Large intestine (tissue), 3 donors: ENCODE measurements around the gene OLFML1. TPM values are rescaled to one million over a fixed set of nuclear protein-coding genes. Genes with fewer than 3 reads are reported as not detected.

ENCODE experiments used
- DNase-seq, 2 donors: peaks; one replicate each; pipeline versions ENCODE4 v3.0.0 to v3.0.0-alpha.2; 2013
- H3K27ac ChIP-seq: one replicate; pipeline ENCODE4 v1.5.1; 2013; ENCODE audit warnings: low read length
- H3K27me3 ChIP-seq: 2 replicates; pipeline ENCODE4 v1.6.1; 2013; ENCODE audit warnings: low read length; ENCODE audit not compliant: control insufficient read depth, insufficient read depth
- H3K36me3 ChIP-seq: 2 replicates; pipeline ENCODE4 v1.6.1; 2013; ENCODE audit warnings: low read length; ENCODE audit not compliant: control insufficient read depth, insufficient read depth
- H3K4me1 ChIP-seq: one replicate; pipeline ENCODE4 v1.6.1; 2013; ENCODE audit warnings: low read length; ENCODE audit not compliant: control insufficient read depth, insufficient read depth
- H3K4me3 ChIP-seq: one replicate; pipeline ENCODE4 v1.5.1; 2013; ENCODE audit warnings: low read length
- H3K9me3 ChIP-seq: one replicate; pipeline ENCODE4 v1.6.1; 2013; ENCODE audit warnings: mild to moderate bottlenecking, low read depth, low read length, moderate library complexity; ENCODE audit not compliant: control insufficient read depth
- WGBS: methylation state at CpG from one replicate; pipeline ENCODE4 v1.1.5; 2013; ENCODE audit warnings: low lambda C conversion rate; ENCODE audit not compliant: insufficient coverage; 5-methylcytosine and 5-hydroxymethylcytosine counted together
- polyA plus RNA-seq: library from polyadenylated mRNA; unstranded; fragments of 120-200 nt; gene quantifications from one replicate; pipeline ENCODE4 v1.2.1, GENCODE V29; 2013

The OLFML1 gene
- polyA plus RNA-seq, 1 donor = 15.4 TPM

GRCh38 chr11:7555052-7555699 is 69.9 kb downstream of the OLFML1 start:
- no peaks in the 10 kb centered on the region for H3K27me3 ChIP-seq
- H3K4me3 ChIP-seq = no peak overlapping the region
- H3K9me3 ChIP-seq = no peaks in the 10 kb centered on the region
- peak; percentile 31 to 72 for DNase-seq
- no peak overlapping the region for H3K27ac ChIP-seq
- no CpG with 5 or more reads among the region's 7 CpGs for WGBS
- peaks cover 14% of the 10 kb centered on the region for H3K4me1 ChIP-seq
- H3K36me3 ChIP-seq = no peaks in the 10 kb centered on the region

GRCh38 chr11:7558046-7558445 is 72.7 kb downstream of the OLFML1 start:
- no peak for DNase-seq
- H3K4me3 ChIP-seq = no peak overlapping the region

GRCh38 chr11:7559398-7560283 is 74.3 kb downstream of the OLFML1 start:
- DNase-seq = no peak
- peaks cover 10% of the 10 kb centered on the region for H3K4me1 ChIP-seq
- WGBS = 75% methylated on average over 2 of the region's 4 CpGs

More at GRCh38 chr11:7558046-7558445, 72.7 kb downstream of the OLFML1 start:
- Histone ChIP-seq H3K4me1 (peaks cover 14% of the 10 kb centered on the region), H3K27me3 (no peaks in the 10 kb centered on the region), H3K36me3 (no peaks in the 10 kb centered on the region), H3K27ac (no peak overlapping the region), H3K9me3 (no peaks in the 10 kb centered on the region)

More at GRCh38 chr11:7559398-7560283, 74.3 kb downstream of the OLFML1 start:
- no peaks in the 10 kb centered on the region for H3K36me3 ChIP-seq
- H3K27me3 ChIP-seq = no peaks in the 10 kb centered on the region
- H3K4me3 ChIP-seq = no peak overlapping the region
- H3K27ac ChIP-seq = no peak overlapping the region
- no peaks in the 10 kb centered on the region for H3K9me3 ChIP-seq

Other genes starting within 250 kb of the OLFML1 start
- gene SYT9, start 233.6 kb upstream of the OLFML1 start, polyA plus RNA-seq = 0.93 TPM
- gene PPFIBP2, start 28.5 kb downstream of the OLFML1 start, polyA plus RNA-seq = 73.1 TPM
- 5.6 TPM for gene CYB5R2, start 188.0 kb downstream of the OLFML1 start, polyA plus RNA-seq
- gene OVCH2, start 221.0 kb downstream of the OLFML1 start, polyA plus RNA-seq = 0.06 TPM